Prostate gland (tissue), 2 donors: ENCODE measurements around the gene SLC16A10.

ENCODE experiments used
- CTCF ChIP-seq, 4 experiments: fragments of 200-600 bp in 2 of 4; fragments of 450-650 bp in 2 of 4; sonication (generic) in 2 of 4; IDR thresholded peaks; 1 replicate in 3 of 4; 2 replicates in 1 of 4; pipeline ENCODE4 v1.5.1; 2016 to 2019; ENCODE audit warnings: antibody characterized with exemption in 4 of 4, mild to moderate bottlenecking in 2 of 4, moderate library complexity in 2 of 4
- POLR2A ChIP-seq: fragments of 450-650 bp; IDR thresholded peaks from one replicate; pipeline ENCODE4 v1.6.1; 2016; ENCODE audit warnings: antibody characterized with exemption, mild to moderate bottlenecking
- POLR2AphosphoS5 ChIP-seq: sonication (generic); formaldehyde crosslinking; IDR thresholded peaks from one replicate; pipeline ENCODE4 v1.6.1; 2017; ENCODE audit warnings: antibody characterized with exemption

DNA sequence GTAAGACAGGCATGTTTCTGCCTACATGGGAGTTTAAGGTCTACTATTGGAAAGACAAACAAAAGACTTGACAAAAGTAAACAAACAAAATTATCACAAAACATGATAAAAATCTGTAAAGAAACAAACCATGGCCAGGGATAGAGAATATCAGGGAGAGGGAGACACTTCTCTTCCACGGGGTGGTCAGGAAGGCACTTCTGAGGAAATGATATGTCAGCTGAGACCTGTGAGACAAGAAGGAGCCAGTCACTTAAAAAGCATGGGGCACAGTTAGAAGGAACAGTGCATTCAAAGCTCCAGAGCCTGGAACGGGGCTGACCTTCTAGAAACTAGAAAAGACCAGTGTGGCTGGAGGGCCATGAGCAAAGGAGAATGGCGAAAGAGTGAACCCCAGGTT, 35.1 kb upstream of the SLC16A10 start:
- no peak for TF ChIP-seq CTCF (IDR thresholded peaks at IDR 0.05)
- no peak for TF ChIP-seq POLR2A
- no peak for TF ChIP-seq POLR2AphosphoS5
